Esophagus muscularis mucosa (tissue), 4 donors: Measurements from ENCODE around the gene SLC45A1. TPM values are rescaled to one million over a fixed set of nuclear protein-coding genes. Genes with fewer than 3 reads are reported as not detected.

Experiments
- small RNA-seq, 3 donors: library from RNA; depleted of rRNA; stranded (forward); fragments of <200 nt; gene quantifications; one replicate each; pipeline ENCODE3, GENCODE V24; 2016
- total RNA-seq, 4 donors: library from RNA; depleted of rRNA; stranded (reverse); fragments of >200 nt; gene quantifications; one replicate each; pipeline versions ENCODE4 v1.1.0 to v1.2.1, GENCODE V29; 2016

SLC45A1 gene
- total RNA-seq, 4 donors from 2014 or later: 6.8 to 17.5 (median 10.7) TPM

Small RNA genes lying within 50 kb of the gene (small RNA-seq; reads per million reads assigned to genes)
- 0 reads per million in 3 donors for gene RF00019
- 0 reads per million in 3 donors for gene RNU6-991P
